Ishikawa (cell line): ENCODE measurements around the gene TIE1.

Source experiments
- CEBPB ChIP-seq: IDR thresholded peaks from 2 replicates; pipeline ENCODE4 v1.6.1; 2012
- CREB1 ChIP-seq: IDR thresholded peaks from 2 replicates; pipeline ENCODE4 v1.6.1; 2012; ENCODE audit warnings: low read depth
- EGR1 ChIP-seq: IDR thresholded peaks from 2 replicates; pipeline ENCODE4 v1.6.1; 2012
- EP300 ChIP-seq: IDR thresholded peaks from 2 replicates; pipeline ENCODE4 v1.6.1; 2012; ENCODE audit warnings: borderline replicate concordance
- FOXM1 ChIP-seq: IDR thresholded peaks from 2 replicates; pipeline ENCODE4 v1.6.1; 2012; ENCODE audit warnings: low read depth, borderline replicate concordance
- NFIC ChIP-seq: IDR thresholded peaks from 2 replicates; pipeline ENCODE4 v1.6.1; 2012
- RAD21 ChIP-seq: IDR thresholded peaks from 2 replicates; pipeline ENCODE4 v1.6.1; 2012; ENCODE audit warnings: low read depth
- REST ChIP-seq: IDR thresholded peaks from 2 replicates; pipeline ENCODE4 v1.6.1; 2012; ENCODE audit warnings: low read depth, mild to moderate bottlenecking
- TAF1 ChIP-seq: IDR thresholded peaks from 2 replicates; pipeline ENCODE4 v1.6.1; 2012; ENCODE audit warnings: low read depth, mild to moderate bottlenecking
- TCF12 ChIP-seq: IDR thresholded peaks from 2 replicates; pipeline ENCODE4 v1.6.1; 2012; ENCODE audit warnings: low read depth
- TEAD4 ChIP-seq: IDR thresholded peaks from 2 replicates; pipeline ENCODE4 v1.6.1; 2012
- USF1 ChIP-seq: IDR thresholded peaks from 2 replicates; pipeline ENCODE4 v1.6.1; 2012
- YY1 ChIP-seq: IDR thresholded peaks from 2 replicates; pipeline ENCODE4 v1.6.1; 2012; ENCODE audit warnings: low read depth
- ZBTB7A ChIP-seq: IDR thresholded peaks from 2 replicates; pipeline ENCODE4 v1.6.1; 2012; ENCODE audit warnings: low read depth
- TF ChIP-seq, protein P1 (sequence below): IDR thresholded peaks from 2 replicates; pipeline ENCODE4 v1.6.1; 2012

The TIE1 gene

DNA sequence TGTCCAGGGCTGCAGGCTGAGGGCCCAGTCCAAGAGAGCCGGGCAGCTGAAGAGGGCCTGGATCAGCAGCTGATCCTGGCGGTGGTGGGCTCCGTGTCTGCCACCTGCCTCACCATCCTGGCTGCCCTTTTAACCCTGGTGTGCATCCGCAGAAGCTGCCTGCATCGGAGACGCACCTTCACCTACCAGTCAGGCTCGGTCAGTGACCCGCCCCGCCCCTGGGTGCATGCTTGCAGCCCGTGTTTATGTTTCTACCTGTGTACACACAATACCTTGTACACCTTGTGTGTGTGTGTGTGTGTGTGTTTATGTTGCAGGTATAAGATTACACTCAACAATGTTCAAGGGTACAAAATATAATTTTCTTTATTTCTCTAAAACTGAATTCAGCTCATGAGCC, 13.0 kb downstream of the TIE1 start:
- TF ChIP-seq REST, result no peak
- TF ChIP-seq CREB1, result no peak
- TF ChIP-seq, protein P1, sequence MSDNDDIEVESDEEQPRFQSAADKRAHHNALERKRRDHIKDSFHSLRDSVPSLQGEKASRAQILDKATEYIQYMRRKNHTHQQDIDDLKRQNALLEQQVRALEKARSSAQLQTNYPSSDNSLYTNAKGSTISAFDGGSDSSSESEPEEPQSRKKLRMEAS, result no peak
- no peak for TF ChIP-seq EGR1
- no peak for TF ChIP-seq USF1

GRCh38 chr1:43314233-43314632, 13.5 kb downstream of the TIE1 start:
- TF ChIP-seq FOXM1, result no peak
- TF ChIP-seq CREB1, result no peak
- TF ChIP-seq REST, result no peak
- no peak for TF ChIP-seq USF1
- TF ChIP-seq YY1, result no peak
- no peak for TF ChIP-seq EGR1
- TF ChIP-seq CEBPB, result no peak
- no peak for TF ChIP-seq TCF12
- TF ChIP-seq, protein P1, result no peak
- no peak for TF ChIP-seq ZBTB7A
- no peak for TF ChIP-seq RAD21
- TF ChIP-seq NFIC, result no peak
- no peak for TF ChIP-seq TEAD4
- no peak for TF ChIP-seq EP300
- TF ChIP-seq TAF1, result no peak

DNA sequence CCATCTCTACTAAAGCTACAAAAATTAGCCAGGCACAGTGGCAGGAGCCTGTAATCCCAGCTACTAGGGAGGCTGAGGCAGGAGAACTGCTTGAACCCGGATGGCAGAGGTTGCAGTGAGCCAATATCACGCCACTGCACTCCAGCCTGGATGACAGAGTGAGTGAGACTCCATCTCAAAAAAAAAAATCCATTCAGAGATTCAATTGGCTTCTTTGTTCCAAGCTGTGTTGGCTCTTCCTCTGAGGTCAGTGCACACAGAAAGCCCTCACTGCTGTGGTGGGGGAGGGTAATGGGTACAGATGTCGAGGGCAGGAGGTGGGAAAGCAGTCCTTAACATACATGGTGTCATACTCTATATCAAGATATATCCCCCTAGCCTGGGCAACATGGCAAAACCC, 14.7 kb downstream of the TIE1 start:
- no peak for TF ChIP-seq TAF1
- no peak for TF ChIP-seq EGR1
- no peak for TF ChIP-seq CREB1
- no peak for TF ChIP-seq NFIC
- no peak for TF ChIP-seq USF1
- no peak for TF ChIP-seq EP300
- no peak for TF ChIP-seq CEBPB
- TF ChIP-seq REST, result no peak
- no peak for TF ChIP-seq ZBTB7A
- TF ChIP-seq, protein P1, result no peak
- TF ChIP-seq RAD21, result no peak
- TF ChIP-seq TEAD4, result no peak
- no peak for TF ChIP-seq TCF12
- TF ChIP-seq YY1, result no peak
- TF ChIP-seq FOXM1, result no peak

DNA sequence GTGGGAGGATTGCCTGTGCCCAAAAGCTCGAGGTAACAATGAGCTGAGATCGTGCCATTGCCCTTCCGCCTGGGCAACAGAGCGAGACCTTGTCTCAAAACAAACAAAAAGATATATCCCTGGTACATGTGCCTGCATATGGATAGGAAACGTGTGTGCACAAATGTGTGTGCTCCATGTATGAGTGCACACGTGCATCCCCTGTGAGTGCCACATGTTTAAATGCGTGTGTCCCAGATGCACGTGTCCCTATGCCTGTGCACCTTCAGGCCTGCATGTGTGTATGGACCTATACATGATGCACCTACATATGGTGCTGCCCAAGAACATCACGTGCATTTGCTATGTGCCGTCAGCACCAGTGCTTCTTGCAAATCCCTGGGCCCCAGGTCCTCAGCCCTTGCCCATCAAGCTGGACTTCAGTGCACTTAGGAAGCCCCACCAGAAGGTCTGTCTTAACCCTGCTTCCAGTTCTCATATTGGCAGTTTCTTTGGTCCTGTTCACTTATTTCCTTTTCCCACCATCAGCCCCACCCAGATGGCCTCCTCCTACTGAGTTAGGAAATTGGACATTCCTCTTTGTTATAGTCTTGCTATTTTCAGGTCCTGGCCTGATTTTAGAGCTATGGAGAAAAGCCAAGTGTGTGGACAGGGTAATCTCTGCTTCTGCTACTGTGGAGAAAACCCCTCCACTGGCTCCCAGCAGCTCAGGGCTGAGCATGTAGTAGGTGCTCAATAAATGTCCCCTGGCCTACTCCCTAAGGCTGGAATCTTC, 15.4 kb downstream of the TIE1 start:
- TF ChIP-seq TCF12 (no peak), TEAD4 (no peak), USF1 (no peak), FOXM1 (no peak), CEBPB (no peak), TAF1 (no peak), CREB1 (no peak), EGR1 (no peak), NFIC (no peak), EP300 (no peak), ZBTB7A (no peak), REST (no peak), RAD21 (no peak)
- TF ChIP-seq, protein P1, result no peak
